ENCODE measurements around the gene MMP7. TPM values are rescaled to one million over a fixed set of nuclear protein-coding genes. Genes with fewer than 3 reads are reported as not detected.

Gene MMP7, protein sequence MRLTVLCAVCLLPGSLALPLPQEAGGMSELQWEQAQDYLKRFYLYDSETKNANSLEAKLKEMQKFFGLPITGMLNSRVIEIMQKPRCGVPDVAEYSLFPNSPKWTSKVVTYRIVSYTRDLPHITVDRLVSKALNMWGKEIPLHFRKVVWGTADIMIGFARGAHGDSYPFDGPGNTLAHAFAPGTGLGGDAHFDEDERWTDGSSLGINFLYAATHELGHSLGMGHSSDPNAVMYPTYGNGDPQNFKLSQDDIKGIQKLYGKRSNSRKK
- total RNA-seq: 0.47 TPM

DNA sequence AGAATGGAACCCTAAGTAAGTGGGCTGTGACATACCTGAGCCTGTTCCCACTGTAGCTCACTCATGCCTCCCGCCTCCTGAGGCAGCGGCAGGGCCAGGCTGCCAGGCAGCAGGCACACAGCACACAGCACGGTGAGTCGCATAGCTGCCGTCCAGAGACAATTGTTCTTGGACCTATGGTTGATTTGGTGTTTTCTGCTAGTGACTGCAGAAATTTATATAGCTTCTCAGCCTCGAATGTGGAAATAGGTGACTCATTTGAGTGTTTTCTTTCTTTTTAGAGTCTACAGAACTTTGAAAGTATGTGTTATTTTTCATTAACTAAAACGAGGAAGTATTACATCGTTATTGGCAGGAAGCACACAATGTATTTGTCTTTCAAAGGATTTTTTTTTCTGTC lies at the start of gene MMP7:
Gene MMP7, minus strand, starts transcription at position 190 of the 400 bp plus-strand sequence. Its CDS starts 47 bp downstream, at position 143.
- DNase-seq: no peak

DNA sequence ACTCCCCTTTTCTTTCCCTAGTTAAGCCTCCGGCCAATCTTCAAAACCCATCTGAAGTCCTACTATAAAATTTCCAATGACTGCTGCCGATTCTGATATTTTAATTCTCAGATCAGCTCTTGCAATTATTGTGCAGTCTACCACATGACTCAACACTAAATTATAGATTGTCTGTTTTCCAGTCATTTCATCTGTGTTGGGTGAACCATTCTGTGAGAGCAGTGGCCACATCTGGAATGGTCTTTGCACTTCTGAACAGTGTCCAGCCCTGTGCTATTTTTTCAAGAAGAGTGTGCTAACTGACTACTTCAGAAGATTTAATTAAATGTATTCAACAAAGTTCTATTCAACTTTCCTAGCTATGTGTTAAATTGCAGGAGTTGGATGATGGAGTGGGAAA lies 47.2 kb upstream of the MMP7 start:
- DNase-seq: no peak

DNA sequence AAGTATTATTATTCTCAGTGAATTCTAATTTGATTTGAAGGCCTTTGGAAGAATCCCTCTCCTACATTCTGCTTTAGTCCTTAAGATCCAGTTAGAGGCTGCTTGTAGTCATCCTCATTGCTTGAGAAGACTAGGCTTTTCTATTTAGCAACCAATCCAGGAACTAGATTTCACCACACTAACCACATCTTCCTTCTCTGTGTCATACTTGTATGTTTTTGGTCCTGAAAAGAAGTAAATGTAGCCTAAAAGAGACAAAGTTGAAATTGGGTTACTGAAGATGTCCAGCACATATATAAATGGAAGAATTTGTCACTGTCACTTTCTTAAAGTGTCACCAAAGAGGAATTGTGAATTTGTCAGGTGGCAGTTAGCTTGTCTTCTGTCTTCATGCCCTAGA lies 46.6 kb upstream of the MMP7 start:
- DNase-seq: no peak

DNA sequence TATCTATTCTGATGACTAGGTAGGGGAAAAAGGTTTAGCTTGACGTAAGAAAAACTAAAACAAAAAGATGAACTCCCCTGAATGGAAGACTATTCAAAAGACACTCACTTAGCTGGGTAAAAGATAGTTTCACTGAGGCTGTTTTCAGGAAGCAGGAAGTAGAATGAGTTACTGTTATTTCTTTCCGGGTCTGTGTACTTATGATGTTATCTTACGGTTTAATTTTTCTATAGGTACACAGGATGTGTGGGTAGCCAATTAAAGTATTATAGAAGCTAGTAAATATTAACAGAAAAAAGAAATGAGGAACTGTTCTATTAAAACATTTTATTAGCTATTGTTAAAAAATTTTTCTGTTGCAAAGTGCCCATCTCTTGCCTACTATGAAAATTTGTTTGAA lies 45.8 kb upstream of the MMP7 start:
- no peak for DNase-seq

DNA sequence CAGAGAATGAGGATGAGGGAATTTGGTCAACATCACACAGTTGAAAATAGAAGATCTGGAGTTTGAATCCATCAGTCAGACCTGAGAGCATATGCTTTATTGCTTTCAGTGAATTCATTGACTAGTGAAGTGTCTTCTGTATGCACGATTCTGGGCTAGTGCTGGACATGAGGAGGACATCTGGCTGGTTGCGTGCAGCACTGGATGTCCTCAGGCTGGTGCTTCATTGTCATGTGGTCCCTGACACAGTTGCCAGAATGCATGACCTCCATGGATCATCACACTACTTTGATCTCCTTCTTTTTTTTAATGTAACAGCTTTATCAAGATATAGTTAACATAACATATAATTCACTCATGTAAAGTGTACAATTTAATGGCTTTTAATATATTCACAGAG lies 44.5 kb upstream of the MMP7 start:
- DNase-seq: no peak

DNA sequence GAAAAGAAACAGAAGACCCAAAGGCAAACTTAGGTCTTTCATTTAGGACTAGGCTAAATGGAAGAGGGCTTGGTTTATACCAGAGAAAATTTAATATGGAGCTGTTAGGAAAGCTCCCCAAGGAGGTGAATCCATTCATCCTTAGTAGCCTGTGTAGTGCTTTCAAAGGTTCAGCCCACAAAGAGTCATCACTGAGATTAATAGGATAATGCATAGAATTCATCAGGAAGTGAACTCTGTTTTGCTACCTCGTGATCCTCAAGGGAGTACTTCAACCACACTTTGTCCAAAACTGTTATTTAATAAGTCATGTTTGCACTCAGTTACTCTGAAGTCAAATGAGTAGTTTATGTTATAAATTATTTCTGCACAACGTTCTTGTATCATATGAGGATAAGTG lies 43.3 kb upstream of the MMP7 start:
- no peak for DNase-seq

DNA sequence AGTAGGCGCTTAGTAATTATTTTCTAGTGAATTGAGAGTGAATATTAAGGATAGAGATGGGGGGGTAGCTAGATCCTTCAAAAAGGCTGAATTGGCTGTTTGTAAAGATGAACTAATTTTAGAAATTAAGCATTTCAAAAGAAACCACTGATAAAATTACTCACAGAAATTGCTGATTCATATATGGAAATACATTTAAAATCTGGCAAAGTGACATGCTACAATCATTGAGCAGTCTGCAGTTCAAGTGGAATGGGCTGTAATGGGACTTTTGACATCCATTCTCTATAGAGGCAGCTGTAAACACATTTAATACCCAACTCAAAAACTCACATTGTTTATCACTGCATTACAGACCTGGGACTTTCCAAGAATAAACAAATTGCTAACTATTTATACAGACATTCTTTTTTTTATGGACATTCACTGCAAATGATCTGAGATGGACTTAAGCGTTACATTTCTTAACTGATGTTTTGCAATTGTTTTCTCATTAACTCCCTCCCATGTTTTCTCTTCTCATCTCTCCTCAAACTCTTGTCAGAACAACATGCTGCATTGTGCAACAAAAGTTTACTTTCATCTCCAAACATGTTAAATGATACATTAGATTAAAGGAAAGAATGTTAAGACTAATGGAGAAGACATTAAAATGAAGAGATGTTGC lies 42.1 kb upstream of the MMP7 start:
- no peak for DNase-seq

DNA sequence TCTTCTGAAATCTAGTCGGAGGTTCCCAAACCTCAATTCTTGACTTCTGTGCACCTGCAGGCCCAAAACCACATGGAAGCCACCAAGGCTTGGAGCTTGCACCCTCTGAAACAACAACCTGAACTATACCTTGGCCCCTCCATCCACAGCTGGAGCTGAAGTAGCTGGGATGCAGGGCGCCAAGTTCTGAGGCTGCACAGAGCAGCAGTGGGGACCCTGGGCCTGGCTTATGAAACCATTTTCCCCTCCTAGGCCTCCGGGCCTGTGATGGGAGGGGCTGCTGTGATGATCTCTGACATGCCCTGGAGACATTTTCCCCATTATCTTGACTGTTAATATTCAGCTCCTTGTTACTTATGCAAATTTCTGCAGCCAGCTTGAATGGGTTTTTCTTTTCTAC lies 38.3 kb upstream of the MMP7 start:
- DNase-seq: no peak

DNA sequence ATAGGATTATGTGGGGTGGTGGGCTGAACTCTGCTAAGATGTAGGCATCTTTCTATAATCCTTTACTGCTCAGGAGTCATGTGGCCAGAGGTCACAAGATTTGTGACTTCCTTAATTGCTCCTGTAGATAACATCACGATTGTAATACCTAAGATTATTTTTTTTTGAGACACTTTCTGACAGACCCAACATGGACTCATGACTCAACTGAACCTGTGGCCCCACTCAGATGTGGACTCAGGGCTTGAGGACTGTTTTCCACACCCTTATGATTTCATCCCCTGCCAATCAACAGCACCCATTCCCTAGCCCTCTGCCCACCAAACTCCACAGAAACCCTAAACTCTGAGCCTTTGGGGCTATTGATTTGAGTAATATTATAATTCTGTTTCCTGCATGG lies 35.6 kb upstream of the MMP7 start:
- DNase-seq: no peak

DNA sequence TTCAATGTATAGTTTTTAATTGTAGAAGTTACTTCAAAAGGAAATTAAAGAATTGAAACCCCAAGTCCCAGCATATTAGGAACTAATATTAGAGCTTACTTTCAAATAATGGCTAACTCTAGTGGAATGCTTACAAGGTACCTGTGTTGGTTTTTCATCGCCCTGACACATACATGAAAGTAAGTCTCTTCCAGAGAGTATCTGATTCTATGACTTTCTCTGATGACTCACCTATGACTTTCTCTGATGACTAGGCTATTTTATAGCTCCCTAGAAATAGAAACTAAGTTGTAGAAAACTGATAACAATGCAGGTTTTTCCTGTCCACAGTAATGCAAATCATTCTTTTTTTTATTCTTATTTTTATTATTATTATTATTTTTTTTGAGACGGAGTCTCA lies 33.6 kb upstream of the MMP7 start:
- no peak for DNase-seq

DNA sequence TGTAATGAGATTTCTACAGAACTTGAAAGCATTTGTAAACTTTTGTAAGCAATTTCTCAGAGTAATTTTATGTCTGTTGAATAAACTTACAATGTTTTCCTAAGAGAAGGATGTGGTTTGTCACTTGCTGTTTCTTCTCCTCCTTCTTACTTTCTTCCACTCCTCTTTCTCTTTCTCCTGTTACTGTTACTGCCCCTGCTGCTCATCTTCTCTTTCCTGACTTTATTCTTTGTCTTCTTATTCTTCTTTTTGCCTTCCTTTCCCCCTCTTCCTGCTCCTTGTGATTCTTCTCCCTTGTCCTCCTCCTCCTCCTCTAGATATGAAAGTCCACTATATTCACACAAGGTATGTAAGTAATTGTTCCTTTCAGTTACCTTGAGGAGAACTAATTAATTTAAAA lies 31.1 kb upstream of the MMP7 start:
- DNase-seq: no peak

DNA sequence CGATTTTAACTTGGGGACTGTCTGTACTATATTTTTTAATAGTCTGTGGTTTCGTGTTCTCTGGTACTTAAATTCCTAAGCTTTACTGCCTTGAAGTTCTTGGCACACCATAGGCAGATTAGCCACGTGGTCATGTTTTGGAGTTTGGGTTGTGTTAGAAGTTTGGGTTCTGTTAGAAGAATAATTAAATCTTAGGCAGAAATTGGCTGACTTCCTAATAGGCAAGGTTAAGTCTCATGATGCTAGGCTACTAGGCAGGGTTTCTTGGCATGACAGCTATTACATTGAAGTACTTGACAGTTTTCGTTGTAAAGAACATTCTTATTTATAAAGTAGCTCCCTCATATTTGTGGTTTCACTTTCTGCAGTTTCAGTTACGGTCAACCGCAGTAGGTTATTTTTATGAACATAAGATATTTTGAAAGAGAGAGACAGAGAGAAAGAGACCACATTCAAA lies 30.0 kb upstream of the MMP7 start:
- no peak for DNase-seq

DNA sequence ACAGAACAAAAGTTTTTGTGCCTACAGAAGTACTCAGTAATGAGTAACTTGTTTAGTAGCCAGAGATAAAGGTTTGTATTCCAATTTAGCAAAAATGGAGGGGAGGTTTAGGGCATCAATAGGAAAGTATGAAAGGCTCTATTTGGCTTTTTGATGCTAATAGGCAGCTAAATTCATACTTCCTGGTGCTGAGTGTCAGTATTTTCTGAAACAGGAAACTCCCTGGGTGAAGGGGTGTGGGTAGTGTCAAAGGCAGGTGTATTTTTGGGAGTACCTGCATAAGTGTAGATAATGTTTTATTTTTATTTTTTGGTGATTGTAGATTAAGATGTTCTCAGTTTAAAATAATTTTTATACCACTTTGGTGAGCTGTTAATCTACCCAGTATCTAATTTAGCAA lies 29.3 kb upstream of the MMP7 start:
- no peak for DNase-seq

DNA sequence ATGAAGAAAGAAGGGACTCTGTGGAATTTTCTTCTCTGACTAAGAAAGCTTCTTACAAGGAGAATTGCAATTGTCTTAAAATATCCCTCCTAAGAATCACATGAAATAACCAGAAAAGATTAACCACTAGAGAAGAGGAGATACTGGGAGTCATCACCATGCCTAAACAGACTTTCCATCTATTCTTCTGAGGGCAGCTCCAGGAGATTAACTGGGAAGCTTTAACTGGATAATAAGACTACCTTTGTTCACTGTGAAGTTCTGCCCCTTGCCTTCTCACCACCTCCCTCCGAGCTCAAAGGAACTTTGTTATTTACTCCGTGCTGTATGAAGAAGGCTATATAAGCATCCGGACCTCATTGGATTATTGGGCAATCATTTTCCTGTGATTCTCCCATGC lies 24.5 kb upstream of the MMP7 start:
- DNase-seq: no peak

DNA sequence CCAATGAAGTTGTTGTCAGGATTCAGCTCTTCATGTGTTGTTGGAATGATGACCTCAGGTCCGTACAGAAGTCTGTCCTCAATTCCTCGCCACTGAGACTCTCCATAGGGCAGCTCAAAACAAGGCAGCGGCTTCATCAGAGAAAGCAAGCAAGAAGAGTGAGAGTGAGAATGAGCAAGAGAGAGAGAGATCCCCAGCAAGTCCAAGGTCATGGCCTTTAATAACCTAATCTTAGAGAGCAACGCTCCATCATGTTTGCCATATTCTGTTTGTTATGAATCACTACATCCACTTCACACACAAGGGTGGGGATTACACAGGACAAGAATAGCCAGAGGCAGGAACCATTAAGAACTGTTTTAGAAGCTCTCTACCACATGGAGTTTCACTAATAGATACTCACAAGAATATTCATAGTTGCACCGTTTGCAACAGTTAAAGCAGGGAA lies 23.3 kb upstream of the MMP7 start:
- DNase-seq: no peak

DNA sequence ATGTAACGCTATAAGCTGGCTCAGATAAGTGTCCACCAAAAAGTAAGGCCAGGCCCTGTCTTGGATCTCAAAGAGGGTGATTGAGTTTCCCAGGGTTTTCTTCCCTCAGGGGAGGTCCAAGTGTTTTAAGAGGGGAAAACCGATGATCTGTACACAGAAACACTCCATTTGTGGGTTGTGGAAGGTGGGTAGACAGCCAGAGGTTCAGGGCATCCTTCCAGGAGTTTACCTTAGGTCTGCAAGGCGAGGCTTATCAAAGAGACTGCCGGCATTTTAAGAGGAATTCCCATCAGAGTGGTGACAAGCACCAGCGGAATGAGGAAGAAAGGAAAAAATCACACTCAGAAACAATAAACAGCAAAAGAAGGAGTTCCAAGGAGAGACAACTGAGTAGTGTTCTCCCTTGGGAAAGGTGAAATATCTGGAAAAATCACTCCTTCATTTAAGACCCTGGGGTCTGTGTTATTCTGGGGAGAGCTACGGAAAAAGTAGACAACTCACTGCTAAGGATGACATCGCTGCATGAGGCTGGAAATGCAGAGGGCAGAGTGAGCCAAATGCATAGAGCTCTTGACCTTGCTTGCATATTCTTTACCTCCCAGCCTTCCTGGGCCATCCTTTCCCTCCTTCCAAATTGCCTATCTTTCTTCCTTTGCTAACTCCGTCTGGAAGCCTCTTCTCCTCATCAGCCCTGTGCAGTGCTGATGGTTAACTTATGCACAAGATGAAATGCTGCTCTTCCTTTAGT lies 22.1 kb upstream of the MMP7 start:
- DNase-seq: no peak

DNA sequence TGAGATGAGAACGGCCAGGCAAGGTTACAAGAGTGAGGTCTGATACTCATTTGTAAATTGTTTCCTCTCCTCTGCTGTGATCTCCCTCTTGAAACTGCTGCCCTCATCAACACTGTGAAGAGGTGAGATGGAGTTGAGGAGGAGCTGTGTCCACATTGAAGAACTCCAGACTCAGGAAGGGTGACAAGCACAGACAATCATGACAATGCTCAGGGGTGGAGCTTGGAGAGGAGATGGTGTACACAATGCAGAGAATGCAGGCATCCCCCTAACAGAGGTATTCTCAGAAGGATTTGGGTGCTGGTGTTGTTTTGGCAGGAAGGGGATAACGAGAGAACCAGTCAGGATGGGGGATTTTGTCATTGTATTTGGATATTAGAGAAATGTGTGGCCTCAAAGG lies 21.5 kb upstream of the MMP7 start:
- no peak for DNase-seq

DNA sequence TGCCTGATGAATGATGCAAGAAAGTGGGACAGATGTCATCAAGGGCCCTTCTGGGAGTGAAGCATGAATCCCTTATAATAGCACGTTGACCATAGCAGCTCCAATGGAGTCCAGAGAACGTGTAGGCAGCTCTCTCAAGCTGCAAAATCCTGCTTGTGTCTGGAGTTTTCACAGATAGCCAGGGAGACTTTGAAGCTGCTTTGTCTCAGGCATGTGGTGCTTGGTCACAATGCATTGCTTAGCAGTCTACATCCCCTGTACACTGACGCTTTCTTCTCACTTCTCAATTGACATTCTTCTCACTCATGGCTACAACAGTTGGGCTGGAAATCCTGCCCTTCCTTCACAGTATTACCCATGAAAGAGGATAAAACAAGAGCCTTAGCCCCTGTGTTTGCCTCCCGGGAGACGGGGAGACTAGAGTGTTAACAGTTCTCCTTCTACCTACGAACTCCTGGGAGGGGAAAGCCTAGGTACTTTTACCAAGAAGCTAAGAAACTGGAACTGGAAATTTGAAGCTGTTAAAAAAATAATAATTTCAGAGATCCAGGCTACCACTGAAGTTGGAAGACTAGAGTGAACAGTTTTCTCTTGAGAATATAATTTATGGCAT lies 20.7 kb upstream of the MMP7 start:
- DNase-seq: no peak

DNA sequence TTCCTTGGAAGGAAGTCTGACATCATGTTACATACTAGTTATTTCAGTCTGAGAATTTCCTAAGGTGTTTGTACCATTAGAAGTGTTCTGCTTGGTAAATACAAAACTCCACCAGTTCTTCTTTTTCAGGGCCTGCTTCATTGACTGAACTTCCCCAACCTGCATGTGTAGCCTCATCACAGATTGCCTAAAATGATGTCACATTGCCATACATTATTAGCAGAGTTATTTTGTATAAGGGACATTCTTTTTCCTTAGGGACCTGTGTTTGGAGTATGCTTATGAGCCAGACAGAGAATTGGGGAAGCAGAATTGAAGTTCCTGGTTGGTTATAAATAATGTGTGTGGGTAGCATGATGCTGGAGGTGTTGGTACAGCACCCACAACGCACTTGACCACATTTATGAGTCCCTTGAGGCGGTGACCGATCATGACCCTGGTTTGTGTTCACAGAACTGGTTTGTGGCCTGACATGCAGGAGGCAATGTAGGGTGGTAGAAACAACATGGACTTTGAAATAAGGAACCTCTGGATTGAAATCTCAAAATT lies 16.4 kb upstream of the MMP7 start:
- no peak for DNase-seq

DNA sequence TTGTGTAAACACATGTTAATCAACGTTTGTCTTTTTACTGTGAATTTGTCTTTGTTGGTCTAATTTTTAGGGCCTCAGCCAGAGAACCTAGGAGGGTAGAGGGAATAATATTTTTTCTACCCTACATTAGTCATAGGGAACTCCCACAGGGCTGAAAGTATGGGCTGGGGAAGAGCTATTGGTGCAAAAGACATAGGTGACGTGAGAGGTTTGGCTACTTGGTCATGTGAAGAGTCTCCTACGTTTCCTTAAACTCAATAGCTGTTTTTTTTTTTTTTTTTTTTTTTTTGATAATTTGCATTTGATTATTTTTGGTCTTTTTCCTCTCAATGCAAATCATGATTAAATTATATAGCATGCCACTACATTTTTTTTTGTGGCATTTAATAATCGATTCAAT lies 15.9 kb upstream of the MMP7 start:
- DNase-seq: no peak

DNA sequence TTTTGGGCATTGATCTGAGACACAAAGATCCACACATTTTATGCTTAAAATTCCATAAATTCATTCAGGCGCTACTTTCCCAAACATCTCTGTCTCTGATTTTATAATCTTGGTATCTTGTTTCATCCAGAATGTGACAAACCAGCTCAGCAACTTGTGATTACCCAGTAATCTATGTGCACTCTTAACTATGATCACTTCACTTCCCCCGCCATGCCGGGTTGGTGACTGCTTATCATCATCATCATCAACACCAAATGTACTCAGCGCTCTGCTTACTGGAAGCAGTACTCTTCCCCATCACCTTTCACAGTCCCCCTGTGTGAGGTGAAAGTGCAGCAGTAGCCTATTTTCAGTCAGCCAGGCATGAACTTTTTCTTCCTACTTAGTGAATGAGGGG lies 15.2 kb upstream of the MMP7 start:
- DNase-seq: no peak

DNA sequence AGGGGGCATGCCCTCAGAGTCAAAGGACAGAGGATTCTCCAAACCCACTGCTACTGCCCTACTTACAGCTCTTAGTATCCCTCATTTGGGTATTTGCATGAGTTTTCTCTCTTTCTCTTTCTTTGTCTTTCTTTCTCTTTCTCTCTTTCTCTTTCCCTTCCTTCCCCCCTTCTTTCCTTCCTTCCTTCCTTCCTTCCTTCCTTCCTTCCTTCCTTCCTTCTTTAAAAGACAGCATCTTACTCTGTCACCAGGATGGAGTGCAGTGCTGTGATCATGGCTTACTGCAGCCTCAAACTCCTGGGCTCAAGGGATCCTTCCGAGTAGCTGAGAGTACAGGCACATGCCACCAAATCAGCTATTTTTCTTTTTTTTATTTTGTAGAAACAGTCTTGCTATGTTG lies 14.0 kb upstream of the MMP7 start:
- DNase-seq: no peak

DNA sequence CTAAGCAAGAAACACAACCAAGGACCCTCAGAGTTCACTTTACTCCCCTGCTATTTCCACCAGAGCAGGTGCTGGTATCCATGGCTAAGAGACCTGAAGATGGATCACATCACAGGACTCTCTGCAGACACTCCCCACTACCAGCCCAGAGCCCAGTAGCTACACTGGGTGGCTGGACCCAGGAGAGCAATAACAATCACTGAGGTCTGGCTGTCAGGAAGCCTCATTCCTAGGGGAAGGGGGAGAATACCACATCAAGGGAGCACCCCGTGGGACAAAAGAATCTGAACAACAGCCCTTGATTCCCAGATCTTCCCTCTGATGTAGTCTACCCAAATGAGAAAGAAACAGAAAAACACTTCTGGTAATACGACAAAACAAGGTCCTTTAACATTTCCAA lies 9.0 kb upstream of the MMP7 start:
- DNase-seq: no peak

Measured in occipital lobe (tissue), 2 donors.